HG02798 (cell line): Measurements from ENCODE around the gene ARMH1.
"Not testable (repeated sequence)": the region's sequence is repeated elsewhere in the genome, so short reads cannot be mapped to it uniquely, and the experiment has no call there.

Source experiments
- ATAC-seq: cut with Tn5 transposase; IDR thresholded peaks from one replicate; pipeline ENCODE4 v1.9.1; 2021; ENCODE audit warnings: mild to moderate bottlenecking; ENCODE audit not compliant: unreplicated experiment, poor library complexity

Gene ARMH1

DNA sequence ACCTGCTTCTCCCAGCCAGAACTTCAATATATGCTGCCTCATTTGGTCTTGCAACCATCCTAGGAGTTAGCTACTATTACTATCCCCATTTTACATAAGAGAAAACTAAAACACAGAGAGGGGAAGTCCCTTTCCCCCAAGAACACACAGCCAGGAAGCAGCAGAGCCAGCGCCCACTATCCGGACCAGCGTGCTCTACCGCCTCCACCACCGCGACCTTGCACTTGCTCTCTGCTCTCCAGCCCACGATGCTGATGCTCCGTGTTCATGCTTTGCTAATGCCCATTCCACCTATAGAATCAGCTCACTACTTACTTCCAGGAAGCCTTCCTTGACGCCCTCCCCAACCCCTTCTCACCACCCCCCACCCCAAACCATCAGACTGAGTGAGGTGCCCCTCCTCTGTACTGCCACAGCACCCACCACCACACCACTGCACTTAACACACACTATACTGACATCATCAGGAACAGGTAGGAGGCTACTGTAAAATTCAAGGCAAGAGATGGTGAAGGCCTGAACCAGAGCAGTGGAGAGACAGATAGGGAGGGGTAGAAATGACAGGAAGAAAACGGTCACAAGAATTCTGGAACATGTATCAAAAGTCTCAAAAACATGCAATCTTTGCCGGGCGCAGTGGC is 9.7 kb upstream of the ARMH1 start:
- no peak for ATAC-seq

DNA sequence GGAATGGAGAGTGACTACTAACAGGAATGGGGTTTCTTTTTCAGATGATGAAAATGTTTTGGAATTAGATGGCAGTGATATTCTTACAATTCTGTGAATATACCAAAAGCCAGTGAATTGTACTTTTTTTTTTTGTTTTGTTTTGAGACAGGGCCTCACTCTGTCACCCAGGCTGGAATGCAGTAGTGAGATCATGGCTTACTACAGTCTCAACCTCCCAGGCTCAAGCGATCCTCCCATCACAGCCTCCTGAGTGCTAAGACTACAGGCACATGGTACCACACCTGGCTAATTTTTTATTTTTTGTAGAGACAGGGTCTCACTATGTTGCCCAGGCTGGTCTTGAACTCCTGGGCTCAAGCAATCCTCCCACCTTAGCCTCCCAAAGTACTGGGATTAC is 7.8 kb upstream of the ARMH1 start:
- ATAC-seq = not testable (repeated sequence)

GRCh38 chr1:44670751-44671640 is 3.5 kb upstream of the ARMH1 start:
- ATAC-seq = no peak

- no peak for ATAC-seq
Observed at GRCh38 chr1:44672254-44672955, 2.1 kb upstream of the ARMH1 start.

DNA sequence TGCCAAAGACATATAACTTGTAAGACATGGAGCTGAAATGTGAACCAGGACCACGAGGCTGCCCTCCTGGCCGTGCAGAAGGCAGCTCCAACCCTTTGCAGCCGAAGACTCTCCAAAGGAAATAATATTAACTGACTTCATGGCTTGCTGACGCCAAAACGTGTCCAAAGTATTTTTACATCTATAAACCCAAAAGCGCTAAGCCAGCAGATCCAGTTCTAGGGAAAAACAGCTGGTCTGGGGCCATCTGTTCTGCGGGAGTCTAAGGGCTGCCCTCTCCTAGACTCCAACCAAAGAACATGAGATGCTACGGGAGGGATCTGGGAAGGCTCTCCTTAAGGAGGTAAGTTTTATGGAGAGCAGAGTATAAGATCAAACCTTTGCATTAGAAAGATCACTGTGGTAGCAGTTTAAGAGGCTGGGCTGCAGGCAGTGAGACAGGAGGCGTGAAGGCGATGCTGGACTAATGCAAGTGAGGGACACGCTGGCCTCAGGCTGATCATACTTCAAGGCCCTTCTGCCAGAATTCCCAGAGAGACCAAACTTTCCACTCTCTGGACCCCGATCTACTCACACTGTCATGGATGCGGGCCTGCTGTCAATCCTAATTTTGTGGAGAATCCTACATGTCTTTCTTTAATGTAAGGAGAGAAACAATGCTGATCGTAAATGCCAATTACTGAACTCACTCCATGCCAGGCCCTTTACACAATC is 1.4 kb upstream of the ARMH1 start:
- ATAC-seq = no peak

- no peak for ATAC-seq
Observed at GRCh38 chr1:44673675-44674112, 820 bp upstream of the ARMH1 start.

- ATAC-seq = no peak
Observed at GRCh38 chr1:44675186-44675585, 672 bp downstream of the ARMH1 start.

GRCh38 chr1:44676484-44677200 is 2.1 kb downstream of the ARMH1 start:
- ATAC-seq = no peak

- no peak for ATAC-seq
Observed at GRCh38 chr1:44677201-44677766, 2.8 kb downstream of the ARMH1 start.

DNA sequence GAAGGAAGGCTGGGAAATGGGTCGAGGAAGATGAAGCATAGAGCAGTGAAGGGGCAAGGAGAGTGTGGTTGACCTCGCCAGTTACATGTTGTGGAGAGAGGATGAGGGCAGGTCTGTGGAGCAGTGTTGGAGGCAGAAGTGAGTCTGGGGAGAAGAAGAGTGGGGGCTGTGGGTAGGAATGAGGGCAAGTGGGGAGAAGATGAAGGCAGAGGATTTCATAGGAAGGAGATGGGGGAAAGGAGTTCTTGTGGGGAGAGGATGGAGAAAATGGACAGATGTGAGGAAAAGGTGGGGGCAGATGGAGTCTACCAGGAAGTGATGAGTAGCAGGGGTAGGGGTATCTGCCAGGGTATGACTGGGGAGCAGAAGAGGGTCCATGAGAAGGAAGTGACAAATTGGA is 3.6 kb downstream of the ARMH1 start:
- no peak for ATAC-seq

DNA sequence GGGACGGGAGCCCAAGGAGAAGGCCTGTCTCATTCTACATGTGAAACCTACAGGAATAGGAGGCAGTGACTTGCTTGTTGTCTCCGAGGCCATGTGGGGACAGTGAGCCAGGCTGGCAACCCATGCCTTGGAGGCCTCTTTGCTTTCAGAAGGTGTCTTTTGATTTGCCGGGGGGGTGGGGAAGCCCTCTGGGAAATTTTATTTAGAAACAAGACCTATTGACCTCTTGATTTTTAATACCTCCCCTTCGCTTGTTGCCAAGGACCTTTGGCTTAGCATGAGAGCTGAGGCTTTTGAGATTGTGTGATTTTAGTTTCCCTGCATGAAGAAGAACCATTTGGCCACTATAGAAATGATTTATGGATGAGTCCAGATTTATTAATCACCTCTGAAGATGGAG is 4.1 kb downstream of the ARMH1 start:
- no peak for ATAC-seq

- ATAC-seq = no peak
Observed at GRCh38 chr1:44679468-44679867, 5.0 kb downstream of the ARMH1 start.

DNA sequence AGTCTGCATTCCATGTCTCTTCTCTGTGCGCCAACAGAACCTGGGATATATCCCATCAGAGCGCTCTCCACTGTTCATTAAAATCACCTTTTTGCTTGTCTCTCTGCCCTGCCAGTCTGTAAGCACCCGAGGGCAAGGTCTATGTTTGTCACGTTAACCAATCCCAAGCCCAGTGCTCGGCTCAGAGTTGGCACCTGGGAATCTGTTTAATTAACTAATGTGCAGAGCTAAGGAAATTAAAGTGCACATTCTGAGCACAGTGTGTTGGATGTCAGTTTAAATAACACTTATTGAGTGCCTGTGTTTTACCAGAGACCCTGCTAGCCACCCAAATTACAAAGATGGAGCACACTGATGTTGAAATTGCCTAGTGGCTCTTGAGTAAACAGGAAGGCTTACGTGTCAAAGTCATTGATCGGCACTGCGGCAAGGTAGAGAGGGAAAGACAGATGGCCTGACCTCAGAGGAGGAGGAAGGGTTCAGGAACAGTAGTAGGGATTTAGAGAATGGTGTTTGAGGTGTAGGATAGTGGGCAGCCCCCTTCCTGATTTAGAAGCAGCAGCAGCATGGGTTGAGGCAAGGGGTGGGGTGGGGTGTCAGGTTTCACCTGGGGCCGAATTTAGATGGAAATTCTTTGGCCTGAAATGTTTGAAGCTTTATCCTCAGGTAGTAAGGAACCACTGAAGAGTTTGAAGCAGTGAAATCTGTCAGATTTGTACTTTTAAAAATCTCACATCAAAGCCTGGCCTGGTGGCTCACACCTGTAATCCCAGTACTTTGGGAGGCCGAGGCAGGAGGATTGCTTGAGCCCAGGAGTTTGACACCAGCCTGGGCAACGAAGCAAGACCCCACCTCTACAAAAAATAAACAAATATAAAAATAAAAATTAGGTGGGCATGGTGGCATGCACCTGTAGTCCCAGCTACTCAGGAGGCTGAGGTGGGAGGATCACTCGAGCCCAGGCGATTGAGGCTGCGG is 7.7 kb downstream of the ARMH1 start:
- no peak for ATAC-seq

DNA sequence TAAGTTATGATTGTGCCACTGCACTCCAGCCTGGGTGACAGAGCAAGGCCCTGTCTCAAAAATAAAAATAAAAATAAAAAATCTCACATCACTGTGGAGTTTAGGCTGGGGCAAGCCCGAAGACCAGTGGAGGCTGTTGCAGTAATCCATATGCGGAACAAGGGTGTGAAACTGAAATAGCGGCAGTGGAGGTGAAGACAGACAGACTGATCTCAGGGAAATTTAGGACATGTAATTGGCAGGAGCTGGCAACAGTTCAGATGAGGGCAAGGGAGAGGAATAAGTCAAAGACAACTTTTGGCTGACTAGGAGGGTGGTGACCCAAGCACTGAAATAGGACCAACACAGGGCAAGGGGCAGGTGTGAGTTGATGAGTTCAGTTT is 8.4 kb downstream of the ARMH1 start:
- no peak for ATAC-seq

DNA sequence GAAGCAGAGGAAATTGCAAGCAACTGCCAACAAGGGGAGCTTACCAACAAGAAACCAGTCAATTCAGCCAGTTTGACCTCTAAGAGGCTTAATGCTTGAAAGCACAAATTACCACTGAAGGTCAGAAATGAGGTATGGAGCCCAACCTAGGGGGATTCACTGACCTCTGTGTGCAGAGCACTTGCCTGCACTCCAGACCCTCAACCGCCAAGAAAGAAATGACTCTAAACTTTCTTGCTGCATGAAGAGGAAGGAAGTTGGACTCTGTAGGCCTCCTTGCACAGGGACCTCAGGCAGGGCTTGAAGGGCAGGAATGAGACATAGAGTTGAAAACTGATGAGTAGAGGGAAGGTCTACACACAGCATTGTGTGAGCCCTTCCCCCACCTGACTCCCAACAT is 10.0 kb downstream of the ARMH1 start:
- no peak for ATAC-seq

DNA sequence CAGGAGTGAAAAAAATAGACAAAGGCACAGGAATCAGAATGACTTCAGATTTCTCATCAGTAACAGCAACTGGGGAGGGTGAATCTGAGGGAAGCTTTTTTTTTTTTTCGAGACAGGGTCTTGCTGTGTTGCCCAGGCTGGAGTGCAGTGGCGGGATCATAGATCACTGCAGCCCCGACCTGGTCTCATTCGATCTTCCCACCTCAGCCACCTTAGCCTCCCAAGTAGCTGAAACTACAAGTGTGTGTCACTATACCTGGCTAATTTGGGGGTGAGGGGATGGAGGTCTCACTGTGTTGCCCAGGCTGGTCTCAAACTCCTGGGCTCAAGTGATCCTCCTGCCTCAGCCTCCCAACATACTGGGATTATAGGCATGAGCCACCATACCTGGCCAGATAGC is 10.7 kb downstream of the ARMH1 start:
- no peak for ATAC-seq

GRCh38 chr1:44685881-44686280 is 11.4 kb downstream of the ARMH1 start:
- ATAC-seq = no peak

DNA sequence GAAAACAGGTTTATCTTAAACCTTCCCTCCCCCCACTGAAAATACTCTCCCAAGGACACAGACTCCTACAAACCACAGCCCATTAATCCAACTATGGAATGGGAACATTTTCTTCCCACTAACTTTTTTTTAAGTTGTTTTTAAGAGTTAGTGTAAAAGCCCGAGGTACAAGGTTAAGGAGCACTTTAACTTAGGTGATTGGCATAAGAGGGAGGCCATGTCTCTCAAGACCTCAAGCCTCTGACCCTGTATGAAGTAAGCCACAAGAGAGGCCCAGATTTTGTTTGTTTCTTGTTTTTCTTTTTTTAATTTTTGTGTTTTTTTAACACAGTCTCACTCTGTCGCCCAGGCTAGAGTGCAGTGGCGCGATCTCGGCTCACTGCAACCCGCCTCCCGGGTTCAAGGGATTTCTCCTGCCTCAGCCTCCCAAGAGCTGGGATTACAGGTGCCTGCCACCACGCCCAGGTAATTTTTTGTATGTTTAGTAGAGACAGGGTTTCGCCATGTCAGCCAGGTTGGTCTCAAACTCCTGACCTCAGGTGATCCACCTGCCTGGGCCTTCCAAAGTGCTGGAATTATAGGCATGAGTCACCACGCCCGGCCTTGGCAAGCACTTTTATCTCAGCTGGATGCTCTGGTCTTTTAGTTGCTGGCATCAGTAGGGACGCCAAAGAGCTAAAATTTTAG is 14.4 kb downstream of the ARMH1 start:
- ATAC-seq = no peak
